Amniotic stem cell (primary cell): ENCODE measurements around the gene ACAP2.
"Not testable (repeated sequence)": the region's sequence is repeated elsewhere in the genome, so short reads cannot be mapped to it uniquely, and the experiment has no call there.

ENCODE experiments used
- DNase-seq: peaks from one replicate; lab custom pipeline; 2025; lab: John Stamatoyannopoulos, UW

ACAP2 gene

GRCh38 chr3:195388380-195388779 lies 54.4 kb downstream of the ACAP2 start:
- DNase-seq: no peak

GRCh38 chr3:195386739-195387138 lies 56.1 kb downstream of the ACAP2 start:
- DNase-seq: no peak

- DNase-seq: no peak
Measured at GRCh38 chr3:195385526-195385925, 57.3 kb downstream of the ACAP2 start.

- no peak for DNase-seq
Measured at GRCh38 chr3:195384952-195385351, 57.9 kb downstream of the ACAP2 start.

GRCh38 chr3:195372220-195372619 lies 70.6 kb downstream of the ACAP2 start:
- DNase-seq: no peak

GRCh38 chr3:195366200-195366925 lies 76.5 kb downstream of the ACAP2 start:
- DNase-seq: no peak

- DNase-seq: no peak
Measured at GRCh38 chr3:195365371-195365770, 77.4 kb downstream of the ACAP2 start.

- DNase-seq: not testable (repeated sequence)
Measured at GRCh38 chr3:195357797-195358196, 85.0 kb downstream of the ACAP2 start.

- no peak for DNase-seq
Measured at GRCh38 chr3:195356151-195357086, 86.4 kb downstream of the ACAP2 start.

- DNase-seq: not testable (repeated sequence)
Measured at GRCh38 chr3:195354009-195354408, 88.8 kb downstream of the ACAP2 start.

GRCh38 chr3:195352895-195353488 lies 89.8 kb downstream of the ACAP2 start:
- peak; percentile 40 for DNase-seq

- no peak for DNase-seq
Measured at GRCh38 chr3:195348426-195349115, 94.2 kb downstream of the ACAP2 start.

- DNase-seq: no peak
Measured at GRCh38 chr3:195337747-195338146, 105.1 kb downstream of the ACAP2 start.

- no peak for DNase-seq
Measured at GRCh38 chr3:195334967-195335366, 107.9 kb downstream of the ACAP2 start.

- DNase-seq: no peak
Measured at GRCh38 chr3:195319060-195319459, 123.8 kb downstream of the ACAP2 start.

GRCh38 chr3:195312714-195313113 lies 130.1 kb downstream of the ACAP2 start:
- no peak for DNase-seq

GRCh38 chr3:195307711-195308110 lies 135.1 kb downstream of the ACAP2 start:
- DNase-seq: no peak

- no peak for DNase-seq
Measured at GRCh38 chr3:195306369-195306768, 136.5 kb downstream of the ACAP2 start.

GRCh38 chr3:195302431-195302830 lies 140.4 kb downstream of the ACAP2 start:
- no peak for DNase-seq

- no peak for DNase-seq
Measured at GRCh38 chr3:195297446-195297845, 145.4 kb downstream of the ACAP2 start.

- no peak for DNase-seq
Measured at GRCh38 chr3:195296662-195297061, 146.2 kb downstream of the ACAP2 start.

GRCh38 chr3:195291121-195291520 lies 151.7 kb downstream of the ACAP2 start:
- no peak for DNase-seq
